ENCODE data around the gene PPP1R11.

PPP1R11 gene

GRCh38 chr6:30062471-30063178, 4.4 kb upstream of the PPP1R11 start:
- H3K9me3 ChIP-seq: no peaks in the 10 kb centered on the region
- H3K4me3 ChIP-seq: peak overlapping the region; percentile 66 to 80
- H3K27me3 ChIP-seq: no peaks in the 10 kb centered on the region
- no peak for DNase-seq
- intact Hi-C loops (cut with DNase I; ENCODE audit: low total_unique reads): no loop called here
- peaks cover 3 to 30% (median 26%) of the 10 kb centered on the region in 4 donors for H3K4me1 ChIP-seq
- H3K36me3 ChIP-seq: peaks cover 0 to 4% (median 0%) of the 10 kb centered on the region in 3 donors
- no peak overlapping the region for H3K27ac ChIP-seq
- TF ChIP-seq, protein P1, sequence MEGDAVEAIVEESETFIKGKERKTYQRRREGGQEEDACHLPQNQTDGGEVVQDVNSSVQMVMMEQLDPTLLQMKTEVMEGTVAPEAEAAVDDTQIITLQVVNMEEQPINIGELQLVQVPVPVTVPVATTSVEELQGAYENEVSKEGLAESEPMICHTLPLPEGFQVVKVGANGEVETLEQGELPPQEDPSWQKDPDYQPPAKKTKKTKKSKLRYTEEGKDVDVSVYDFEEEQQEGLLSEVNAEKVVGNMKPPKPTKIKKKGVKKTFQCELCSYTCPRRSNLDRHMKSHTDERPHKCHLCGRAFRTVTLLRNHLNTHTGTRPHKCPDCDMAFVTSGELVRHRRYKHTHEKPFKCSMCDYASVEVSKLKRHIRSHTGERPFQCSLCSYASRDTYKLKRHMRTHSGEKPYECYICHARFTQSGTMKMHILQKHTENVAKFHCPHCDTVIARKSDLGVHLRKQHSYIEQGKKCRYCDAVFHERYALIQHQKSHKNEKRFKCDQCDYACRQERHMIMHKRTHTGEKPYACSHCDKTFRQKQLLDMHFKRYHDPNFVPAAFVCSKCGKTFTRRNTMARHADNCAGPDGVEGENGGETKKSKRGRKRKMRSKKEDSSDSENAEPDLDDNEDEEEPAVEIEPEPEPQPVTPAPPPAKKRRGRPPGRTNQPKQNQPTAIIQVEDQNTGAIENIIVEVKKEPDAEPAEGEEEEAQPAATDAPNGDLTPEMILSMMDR (IDR thresholded peaks at IDR 0.05): no peak

DNA sequence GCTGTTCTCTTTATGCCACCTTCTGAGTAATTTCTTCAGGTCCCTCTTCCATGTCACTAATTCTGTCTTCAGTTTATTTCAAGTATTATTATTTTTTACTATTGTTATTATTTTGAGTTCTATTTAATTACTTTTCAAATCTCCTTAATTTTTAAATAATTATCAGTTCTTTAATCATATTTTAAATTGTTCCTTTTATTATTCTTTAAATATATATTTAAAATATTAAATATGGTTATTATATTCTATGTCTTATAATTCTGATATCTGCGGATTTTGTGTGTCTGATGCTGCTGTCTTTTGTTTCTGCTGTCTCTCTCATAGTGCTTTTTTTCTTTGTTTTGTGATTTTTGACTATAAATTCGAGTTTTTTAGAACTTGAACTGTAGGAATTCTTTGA, 3.7 kb upstream of the PPP1R11 start:
- TF ChIP-seq, protein P1 (IDR thresholded peaks at IDR 0.05): no peak
- no peak overlapping the region for H3K4me3 ChIP-seq
- no peaks in the 10 kb centered on the region for H3K9me3 ChIP-seq
- H3K36me3 ChIP-seq: peaks cover 0 to under 1% (median 0%) of the 10 kb centered on the region in 3 donors
- no peak for DNase-seq
- no peaks in the 10 kb centered on the region for H3K27me3 ChIP-seq
- H3K27ac ChIP-seq: no peak overlapping the region
- H3K4me1 ChIP-seq: peaks cover 3 to 37% (median 31%) of the 10 kb centered on the region in 4 donors
- intact Hi-C loops (cut with DNase I; ENCODE audit: low total_unique reads): no loop called here

GRCh38 chr6:30066082-30066481, 916 bp upstream of the PPP1R11 start:
- Histone ChIP-seq H3K4me3 (peak overlapping the region; percentile 62 to 79), H3K27me3 (peaks cover 0 to 13% of the 10 kb centered on the region in 2 donors), H3K36me3 (peaks cover 0 to 28% (median 17%) of the 10 kb centered on the region in 3 donors), H3K4me1 (peaks cover 3 to 35% (median 24%) of the 10 kb centered on the region in 4 donors), H3K27ac (peak overlapping the region; percentile 68 to 84), H3K9me3 (no peaks in the 10 kb centered on the region)
- TF ChIP-seq, protein P1 (IDR thresholded peaks at IDR 0.05): no peak
- intact Hi-C loops (cut with DNase I; ENCODE audit: low total_unique reads): loop anchor here (5.0 kb wide), 1 partner anchor 36 kb away; no protein-coding TSS in a partner anchor
- DNase-seq: no peak

GRCh38 chr6:30067460-30068139, 602 bp downstream of the PPP1R11 start:
- intact Hi-C loops (cut with DNase I; ENCODE audit: low total_unique reads): loop anchor here (5.0 kb wide), 1 partner anchor 35 kb away; no protein-coding TSS in a partner anchor
- Histone ChIP-seq H3K4me1 (peaks cover 0 to 33% (median 22%) of the 10 kb centered on the region in 4 donors), H3K4me3 (peak overlapping the region; percentile 62 to 79), H3K36me3 (peaks cover 0 to 33% (median 17%) of the 10 kb centered on the region in 3 donors), H3K9me3 (no peaks in the 10 kb centered on the region), H3K27me3 (peaks cover 0 to 27% of the 10 kb centered on the region in 2 donors), H3K27ac (peak overlapping the region; percentile 83 to 84)
- no peak for DNase-seq
- TF ChIP-seq, protein P1 (IDR thresholded peaks at IDR 0.05): no peak

GRCh38 chr6:30071081-30071818, 4.3 kb downstream of the PPP1R11 start:
- no peak for DNase-seq
- TF ChIP-seq, protein P1 (IDR thresholded peaks at IDR 0.05): no peak
- H3K27me3 ChIP-seq: peaks cover 0 to 61% of the 10 kb centered on the region in 2 donors
- H3K27ac ChIP-seq: no peak overlapping the region
- H3K4me1 ChIP-seq: peaks cover 4 to 45% (median 33%) of the 10 kb centered on the region in 4 donors
- no peaks in the 10 kb centered on the region for H3K9me3 ChIP-seq
- peaks cover 0 to 33% (median 17%) of the 10 kb centered on the region in 3 donors for H3K36me3 ChIP-seq
- intact Hi-C loops (cut with DNase I; ENCODE audit: low total_unique reads): no loop called here
- H3K4me3 ChIP-seq: no peak overlapping the region

All from tibial artery (tissue), 4 donors.